HEK293 (cell line): ENCODE results near the gene PLCB3.

ENCODE experiments used
- CTCF ChIA-PET: fragments of 350-600 bp; formaldehyde crosslinking; extraction: SDS; loops from one replicate; lab custom pipeline; 2021; ENCODE audit warnings: antibody characterized with exemption; lab: Yijun Ruan, JAX
- POLR2A ChIA-PET: fragments of 300-600 bp; formaldehyde crosslinking; extraction: SDS; loops from one replicate; lab custom pipeline; 2020; ENCODE audit warnings: antibody characterized with exemption, inconsistent platforms; lab: Yijun Ruan, JAX
- H3K27ac ChIP-seq: fragments of 200-500 bp; sonication (Bioruptor generic); 2 replicates; pipeline ENCODE4 v1.5.1; 2014; ENCODE audit warnings: low read depth, low read length, control low read depth, inconsistent platforms; ENCODE audit errors: extremely low read depth
- H3K36me3 ChIP-seq, 2 experiments: fragments of 200-500 bp in 1 of 2; sonication (Bioruptor generic) in 1 of 2; 1 replicate in 1 of 2; 2 replicates in 1 of 2; pipeline ENCODE4 v1.5.1; 2014 to 2017; ENCODE audit warnings: inconsistent platforms in 2 of 2, low read length in 2 of 2; ENCODE audit not compliant: control insufficient read depth in 2 of 2, insufficient read depth in 1 of 2
- H3K4me1 ChIP-seq: fragments of 200-500 bp; sonication (Bioruptor generic); 2 replicates; pipeline ENCODE4 v1.5.1; 2014; ENCODE audit warnings: mild to moderate bottlenecking, low read length, inconsistent platforms; ENCODE audit not compliant: control insufficient read depth, insufficient read depth
- H3K4me3 ChIP-seq: 2 replicates; pipeline ENCODE4 v1.5.1; 2011; ENCODE audit warnings: low read depth, mild to moderate bottlenecking, control low read depth, low read length, moderate library complexity
- H3K9me3 ChIP-seq: fragments of 200-500 bp; sonication (Bioruptor generic); 2 replicates; pipeline ENCODE4 v1.5.1; 2014; ENCODE audit warnings: low read depth, low read length, inconsistent platforms; ENCODE audit not compliant: control insufficient read depth, insufficient read depth
- ELK4 ChIP-seq: IDR thresholded peaks from 2 replicates; pipeline ENCODE4 v1.6.1; 2011; ENCODE audit warnings: mild to moderate bottlenecking, low read depth, low read length, borderline replicate concordance
- GLIS1 ChIP-seq: fragments of 450-650 bp; formaldehyde crosslinking; IDR thresholded peaks from 2 replicates; pipeline ENCODE4 v1.5.1; 2016; ENCODE audit warnings: missing biosample characterization, missing genetic modification characterization
- KLF10 ChIP-seq: fragments of 450-650 bp; IDR thresholded peaks from 2 replicates; pipeline ENCODE4 v1.5.1; 2018; ENCODE audit warnings: missing biosample characterization, mild to moderate bottlenecking, missing genetic modification characterization
- KLF7 ChIP-seq: fragments of 450-650 bp; formaldehyde crosslinking; IDR thresholded peaks from 2 replicates; pipeline ENCODE4 v1.5.1; 2016; ENCODE audit warnings: missing biosample characterization, missing genetic modification characterization, borderline replicate concordance
- MEIS1 ChIP-seq: sonication (generic); formaldehyde crosslinking; IDR thresholded peaks from 2 replicates; pipeline ENCODE4 v1.8.1; 2022; ENCODE audit warnings: missing genetic modification reagents, mild to moderate bottlenecking, borderline replicate concordance
- MYNN ChIP-seq: fragments of 450-650 bp; formaldehyde crosslinking; IDR thresholded peaks from 2 replicates; pipeline ENCODE4 v1.5.1; 2016; ENCODE audit warnings: missing biosample characterization, missing genetic modification characterization, borderline replicate concordance
- RBAK ChIP-seq: fragments of 450-650 bp; formaldehyde crosslinking; IDR thresholded peaks from 2 replicates; pipeline ENCODE4 v1.5.1; 2016; ENCODE audit warnings: missing biosample characterization, missing genetic modification characterization
- WT1 ChIP-seq: fragments of 450-650 bp; formaldehyde crosslinking; IDR thresholded peaks from 2 replicates; pipeline ENCODE4 v1.5.1; 2016; ENCODE audit warnings: missing biosample characterization, missing genetic modification characterization
- ZBTB11 ChIP-seq: fragments of 450-650 bp; formaldehyde crosslinking; conservative IDR thresholded peaks from 2 replicates; pipeline ENCODE4 v1.5.1; 2016; ENCODE audit warnings: low read depth, missing biosample characterization, missing genetic modification characterization
- ZBTB48 ChIP-seq: fragments of 450-650 bp; formaldehyde crosslinking; IDR thresholded peaks from 2 replicates; pipeline ENCODE4 v1.5.1; 2016; ENCODE audit warnings: missing biosample characterization, missing genetic modification characterization
- ZFP37 ChIP-seq: fragments of 450-650 bp; formaldehyde crosslinking; IDR thresholded peaks from 2 replicates; pipeline ENCODE4 v1.5.1; 2016; ENCODE audit warnings: missing biosample characterization, missing genetic modification characterization
- ZNF10 ChIP-seq: fragments of 450-650 bp; formaldehyde crosslinking; IDR thresholded peaks from 2 replicates; pipeline ENCODE4 v1.5.1; 2017; ENCODE audit warnings: missing biosample characterization, missing genetic modification characterization
- ZNF133 ChIP-seq: fragments of 450-650 bp; formaldehyde crosslinking; IDR thresholded peaks from 2 replicates; pipeline ENCODE4 v1.5.1; 2016; ENCODE audit warnings: missing biosample characterization, missing genetic modification characterization
- ZNF18 ChIP-seq: fragments of 450-650 bp; formaldehyde crosslinking; IDR thresholded peaks from 2 replicates; pipeline ENCODE4 v1.5.1; 2016; ENCODE audit warnings: missing biosample characterization, missing genetic modification characterization
- ZNF23 ChIP-seq: fragments of 450-650 bp; formaldehyde crosslinking; IDR thresholded peaks from 2 replicates; pipeline ENCODE4 v1.5.1; 2016; ENCODE audit warnings: missing biosample characterization, missing genetic modification characterization, borderline replicate concordance
- ZNF416 ChIP-seq: fragments of 450-650 bp; formaldehyde crosslinking; IDR thresholded peaks from 2 replicates; pipeline ENCODE4 v1.5.1; 2016; ENCODE audit warnings: missing biosample characterization, missing genetic modification characterization
- ZNF449 ChIP-seq: fragments of 450-650 bp; formaldehyde crosslinking; IDR thresholded peaks from 2 replicates; pipeline ENCODE4 v1.5.1; 2017; ENCODE audit warnings: missing biosample characterization, mild to moderate bottlenecking, missing genetic modification characterization, moderate library complexity
- ZNF530 ChIP-seq: fragments of 450-650 bp; formaldehyde crosslinking; IDR thresholded peaks from 2 replicates; pipeline ENCODE4 v1.5.1; 2016; ENCODE audit warnings: low read depth, missing biosample characterization, missing genetic modification characterization
- ZNF580 ChIP-seq: fragments of 450-650 bp; formaldehyde crosslinking; IDR thresholded peaks from 2 replicates; pipeline ENCODE4 v1.5.1; 2016; ENCODE audit warnings: missing biosample characterization, missing genetic modification characterization
- ZNF654 ChIP-seq: fragments of 450-650 bp; formaldehyde crosslinking; IDR thresholded peaks from 2 replicates; pipeline ENCODE4 v1.5.1; 2016; ENCODE audit warnings: low read depth, missing biosample characterization, missing genetic modification characterization
- ZNF777 ChIP-seq: fragments of 450-650 bp; formaldehyde crosslinking; IDR thresholded peaks from 2 replicates; pipeline ENCODE4 v1.5.1; 2017; ENCODE audit warnings: missing biosample characterization, missing genetic modification characterization, borderline replicate concordance
- ZNF791 ChIP-seq: fragments of 450-650 bp; formaldehyde crosslinking; IDR thresholded peaks from 2 replicates; pipeline ENCODE4 v1.5.1; 2016; ENCODE audit warnings: missing biosample characterization, missing genetic modification characterization
- ZNF837 ChIP-seq: fragments of 450-650 bp; formaldehyde crosslinking; IDR thresholded peaks from 2 replicates; pipeline ENCODE4 v1.5.1; 2016; ENCODE audit warnings: missing biosample characterization, missing genetic modification characterization
- ZSCAN16 ChIP-seq: fragments of 450-650 bp; formaldehyde crosslinking; IDR thresholded peaks from 2 replicates; pipeline ENCODE4 v1.5.1; 2016; ENCODE audit warnings: missing biosample characterization, missing genetic modification characterization
- TF ChIP-seq, protein P1 (sequence below): fragments of 450-650 bp; formaldehyde crosslinking; IDR thresholded peaks from 2 replicates; pipeline ENCODE4 v1.5.1; 2017; ENCODE audit warnings: missing biosample characterization, missing genetic modification characterization

PLCB3 gene

GRCh38 chr11:64268025-64268892 lies 16.9 kb downstream of the PLCB3 start (continued):
- TF ChIP-seq ZNF449 (0 out of 2 replicates have a peak, but pooled peaks have one; percentile 40), ZNF580 (tag by site-specific recombination) (0 out of 2 replicates have a peak, but pooled peaks have one; percentile 9)

- ChIA-PET CTCF (interaction anchor here (0.6 to 6.8 kb wide), 7 partner anchors 17 to 102 kb away, joined by 3 to 81 read pairs (median 5); partner anchors contain the start of genes CATSPERZ, ESRRA and PLCB3), POLR2A (interaction anchor here (0.7 to 7.0 kb wide), 12 partner anchors 11 to 86 kb away, joined by 3 to 96 read pairs (median 12); partner anchors contain the start of genes BAD, ESRRA, FERMT3 and FKBP2)
- no peaks in the 10 kb centered on the region for H3K9me3 ChIP-seq
- peak overlapping the region; percentile 83 for H3K27ac ChIP-seq
- peaks cover 2% of the 10 kb centered on the region; the same call in 1 of the 2 replicates for H3K4me1 ChIP-seq
- H3K36me3 ChIP-seq = peaks cover 0 to 33% of the 10 kb centered on the region in 2 experiments; a peak in 1 of 3 replicates
- H3K4me3 ChIP-seq = peak overlapping the region; percentile 56
- no peak for TF ChIP-seq ZNF18
- 0 out of 2 replicates have a peak, but pooled peaks have one; percentile 11 for TF ChIP-seq ZBTB11 (tag by site-specific recombination)
- TF ChIP-seq ZNF23 (tag by site-specific recombination) = no peak
- TF ChIP-seq ZNF654 = no peak
- no peak for TF ChIP-seq ZNF791 (tag by site-specific recombination)
- no peak for TF ChIP-seq ZFP37 (tag by site-specific recombination)
- TF ChIP-seq GLIS1 (tag by site-specific recombination) = no peak
- TF ChIP-seq, protein P1, sequence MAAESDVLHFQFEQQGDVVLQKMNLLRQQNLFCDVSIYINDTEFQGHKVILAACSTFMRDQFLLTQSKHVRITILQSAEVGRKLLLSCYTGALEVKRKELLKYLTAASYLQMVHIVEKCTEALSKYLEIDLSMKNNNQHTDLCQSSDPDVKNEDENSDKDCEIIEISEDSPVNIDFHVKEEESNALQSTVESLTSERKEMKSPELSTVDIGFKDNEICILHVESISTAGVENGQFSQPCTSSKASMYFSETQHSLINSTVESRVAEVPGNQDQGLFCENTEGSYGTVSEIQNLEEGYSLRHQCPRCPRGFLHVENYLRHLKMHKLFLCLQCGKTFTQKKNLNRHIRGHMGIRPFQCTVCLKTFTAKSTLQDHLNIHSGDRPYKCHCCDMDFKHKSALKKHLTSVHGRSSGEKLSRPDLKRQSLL (tag by site-specific recombination) = no peak
- TF ChIP-seq ZNF10 (tag by site-specific recombination) = no peak
- TF ChIP-seq ZSCAN16 (tag by site-specific recombination) = no peak
- TF ChIP-seq KLF10 = no peak
- TF ChIP-seq ZNF133 (tag by site-specific recombination) = no peak
- TF ChIP-seq RBAK (tag by site-specific recombination) = no peak
- TF ChIP-seq ZNF416 = no peak
- TF ChIP-seq ELK4 = no peak
- TF ChIP-seq ZBTB48 (tag by site-specific recombination) = 0 out of 2 replicates have a peak, but pooled peaks have one; percentile 8
- TF ChIP-seq ZNF530 (tag by site-specific recombination) = no peak
- no peak for TF ChIP-seq ZNF837 (tag by site-specific recombination)
- TF ChIP-seq ZNF777 (tag by site-specific recombination) = no peak
- TF ChIP-seq MEIS1 (CRISPR knock-in tag) = no peak; the same call in 1 of the 2 replicates
- no peak for TF ChIP-seq MYNN (tag by site-specific recombination)
- TF ChIP-seq WT1 (tag by site-specific recombination) = no peak
- TF ChIP-seq KLF7 (tag by site-specific recombination) = no peak
Observed at GRCh38 chr11:64268893-64269539, 17.7 kb downstream of the PLCB3 start.
